B cell (primary cell): ENCODE results near the gene WDR48. TPM values are rescaled to one million over a fixed set of nuclear protein-coding genes. Genes with fewer than 3 reads are reported as not detected.
A peak's percentile ranks its signal among the peaks of the same experiment; 100 is the strongest.

Experiments
- ATAC-seq: fragments of 200-7000 bp; cut with Tn5 transposase; one replicate; pipeline ENCODE4 v1.10.0; 2021; ENCODE audit warnings: low read depth, mild to moderate bottlenecking, moderate number of reproducible peaks, moderate library complexity
- CTCF ChIA-PET: fragments of 350-600 bp; sonication (Branson Sonifier 250); formaldehyde crosslinking; loops from one replicate; lab custom pipeline; 2021; ENCODE audit warnings: antibody characterized with exemption, inconsistent platforms; lab: Charles Lee
- POLR2A ChIA-PET: fragments of 350-600 bp; sonication (Branson Sonifier 250); formaldehyde crosslinking; loops from one replicate; lab custom pipeline; 2021; ENCODE audit warnings: antibody characterized with exemption; lab: Charles Lee
- DNase-seq: peaks from one replicate; pipeline ENCODE4 v3.0.0; 2013
- H2AFZ ChIP-seq: 2 replicates; pipeline ENCODE4 v1.6.1; 2012; ENCODE audit warnings: mild to moderate bottlenecking, low read depth, low read length; ENCODE audit not compliant: insufficient read depth, poor library complexity, severe bottlenecking
- H3K27ac ChIP-seq, 2 donors: 1 replicate in 1 of 2; 2 replicates in 1 of 2; pipeline ENCODE4 v1.5.1; 2012 to 2013; ENCODE audit warnings: low read length in 2 of 2, mild to moderate bottlenecking in 2 of 2, moderate library complexity in 1 of 2
- H3K27me3 ChIP-seq, 4 experiments: fragments of 200-600 bp in 1 of 4; sonication (generic) in 1 of 4; replicated peaks in 1 of 4; 1 replicate in 2 of 4; 2 replicates in 2 of 4; pipeline versions ENCODE4 v1.6.1 to v1.7.0; 2013 to 2016; ENCODE audit warnings: low read length in 3 of 4, mild to moderate bottlenecking in 2 of 4, mixed read lengths in 1 of 4, moderate library complexity in 1 of 4; ENCODE audit not compliant: insufficient read depth in 4 of 4, control insufficient read depth in 3 of 4; ENCODE audit errors: control extremely low read depth in 1 of 4
- H3K36me3 ChIP-seq, 2 experiments: replicated peaks in 1 of 2; 1 replicate in 1 of 2; 2 replicates in 1 of 2; pipeline versions ENCODE4 v1.6.1 to v1.7.1; 2013; ENCODE audit warnings: low read length in 1 of 2; ENCODE audit not compliant: insufficient read depth in 2 of 2, control insufficient read depth in 1 of 2; ENCODE audit errors: control extremely low read depth in 1 of 2, extremely low read depth in 1 of 2
- H3K4me1 ChIP-seq, 2 donors: fragments of 200-600 bp in 1 of 2; sonication (generic) in 1 of 2; 1 replicate in 1 of 2; 2 replicates in 1 of 2; pipeline versions ENCODE4 v1.5.1 to v1.6.1; 2013 to 2017; ENCODE audit warnings: low read length in 2 of 2; ENCODE audit not compliant: control insufficient read depth in 2 of 2, insufficient read depth in 2 of 2
- H3K4me2 ChIP-seq: replicated peaks from 2 replicates; pipeline ENCODE3; 2012; ENCODE audit warnings: mild to moderate bottlenecking, low read depth, low read length; ENCODE audit not compliant: poor library complexity, severe bottlenecking
- H3K4me3 ChIP-seq, 5 experiments: fragments of 200-600 bp in 1 of 5; sonication (generic) in 1 of 5; 1 replicate in 3 of 5; 2 replicates in 2 of 5; pipeline versions ENCODE4 v1.5.1 to v1.7.0; 2011 to 2016; ENCODE audit warnings: low read length in 4 of 5, mild to moderate bottlenecking in 4 of 5, low read depth in 2 of 5, control low read depth in 1 of 5, moderate library complexity in 1 of 5; ENCODE audit not compliant: insufficient read depth in 1 of 5; ENCODE audit errors: control extremely low read depth in 1 of 5, extremely low read depth in 1 of 5
- H3K79me2 ChIP-seq: fragments of 200-600 bp; sonication (generic); one replicate; pipeline ENCODE4 v1.6.0; 2016; ENCODE audit warnings: low read length; ENCODE audit not compliant: control insufficient read depth, insufficient read depth
- H3K9ac ChIP-seq: fragments of 200-600 bp; sonication (generic); 2 replicates; pipeline ENCODE4 v1.6.1; 2017; ENCODE audit warnings: mild to moderate bottlenecking, low read length, moderate library complexity
- H3K9me3 ChIP-seq, 3 donors: one replicate each; pipeline versions ENCODE4 v1.6.1 to v1.7.1; 2013; ENCODE audit warnings: low read length in 2 of 3; ENCODE audit not compliant: control insufficient read depth in 2 of 3, insufficient read depth in 1 of 3; ENCODE audit errors: control extremely low read depth in 1 of 3
- H4K20me1 ChIP-seq: 2 replicates; pipeline ENCODE4 v1.6.0; 2012; ENCODE audit warnings: mild to moderate bottlenecking, low read length; ENCODE audit not compliant: insufficient read depth, control insufficient read depth, poor library complexity, severe bottlenecking
- H3K27ac Mint-ChIP-seq: one replicate; pipeline ENCODE4 v1.8.0; 2021; ENCODE audit warnings: mixed read lengths
- H3K27me3 Mint-ChIP-seq: one replicate; pipeline ENCODE4 v1.8.0; 2021; ENCODE audit warnings: mixed read lengths
- H3K4me1 Mint-ChIP-seq: one replicate; pipeline ENCODE4 v1.8.0; 2021; ENCODE audit warnings: mixed read lengths
- H3K4me3 Mint-ChIP-seq: one replicate; pipeline ENCODE4 v1.8.0; 2021; ENCODE audit warnings: mixed read lengths
- H3K9me3 Mint-ChIP-seq: one replicate; pipeline ENCODE4 v1.8.0; 2022; ENCODE audit warnings: mixed read lengths; ENCODE audit not compliant: insufficient read depth
- EZH2 ChIP-seq: IDR thresholded peaks from 2 replicates; pipeline ENCODE4 v1.6.1; 2012; ENCODE audit warnings: borderline replicate concordance, low read depth, mild to moderate bottlenecking, moderate library complexity, low read length; ENCODE audit not compliant: insufficient read depth, poor library complexity, severe bottlenecking
- WGBS: methylation state at CpG from one replicate; pipeline ENCODE4 v1.1.5; 2013; ENCODE audit warnings: missing lambda C conversion rate; ENCODE audit not compliant: insufficient coverage; 5-methylcytosine and 5-hydroxymethylcytosine counted together
- intact Hi-C: fragments of 100-400 bp; cut with micrococcal nuclease; formaldehyde crosslinking; loops from one replicate; pipeline ENCODE4 v1.10.0; 2022
- polyA plus RNA-seq: library from polyadenylated mRNA; depleted of rRNA; stranded (reverse); fragments of >200 nt; gene quantifications from 2 replicates; pipeline ENCODE4 v1.2.3, GENCODE V29; 2012
- total RNA-seq, 2 donors: library from RNA; stranded (reverse); fragments of 120-200 nt in 1 of 2; gene quantifications; 1 replicate in 1 of 2; 2 replicates in 1 of 2; pipeline versions ENCODE4 v1.2.3 to v1.2.4, GENCODE V29; 2013 to 2022
- TF ChIP-seq, protein P1 (sequence below): fragments of 200-600 bp; IDR thresholded peaks from one replicate; pipeline ENCODE4 v1.8.0; 2022; ENCODE audit warnings: antibody characterized with exemption, mild to moderate bottlenecking

Gene WDR48
- total and polyA plus RNA-seq, 2 donors (not counting 1 experiment from before 2014, with no cell fraction given) = 20.8 to 68.6 TPM

DNA sequence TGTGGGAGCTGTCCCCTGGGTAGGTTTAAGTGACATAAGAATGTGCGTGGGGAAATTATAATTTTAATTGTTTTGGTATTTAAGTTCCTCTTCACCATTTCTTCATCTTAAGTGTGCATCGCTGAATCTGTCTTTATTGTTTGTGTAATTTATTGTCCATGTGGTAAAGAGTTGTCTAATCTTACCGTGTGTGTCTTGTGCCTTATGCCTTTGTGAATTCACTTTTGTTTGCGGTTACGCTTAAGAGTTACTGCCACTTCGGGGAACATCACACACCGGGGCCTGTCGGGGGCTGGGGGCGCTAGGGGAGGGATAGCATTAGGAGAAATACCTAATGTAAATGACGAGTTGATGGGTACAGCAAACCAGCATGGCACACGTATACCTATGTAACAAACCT is 767 bp downstream of the WDR48 start:
- Histone ChIP-seq H3K27ac (peak overlapping the region; percentile 87 to 98), H3K79me2 (peaks cover 69% of the 10 kb centered on the region), H3K4me3 (peak overlapping the region; percentile 43 to 93 (median 86)), H3K27me3 (no peaks in the 10 kb centered on the region), H3K9ac (peak overlapping the region; percentile 96), H3K4me1 (peaks cover 11 to 15% of the 10 kb centered on the region in 2 donors), H3K4me2 (peak overlapping the region; percentile 74), H2AFZ (peak overlapping the region; percentile 89), H3K36me3 (no peaks in the 10 kb centered on the region), H4K20me1 (peaks cover 31% of the 10 kb centered on the region), H3K9me3 (no peaks in the 10 kb centered on the region)
- intact Hi-C loops = loop anchor here (1.0 to 10.0 kb wide), 4 partner anchors 332 to 1400 kb away; partner anchors contain the start of genes OXSR1 and RPSA
- no peak for ATAC-seq
- Mint-ChIP-seq H3K4me3 (peak overlapping the region; percentile 97), H3K27me3 (no peaks in the 10 kb centered on the region), H3K9me3 (no peaks in the 10 kb centered on the region), H3K4me1 (peaks cover 47% of the 10 kb centered on the region), H3K27ac (peak overlapping the region; percentile 98)
- DNase-seq = no peak
- WGBS = 0% methylated on average over 1 of the region's 11 CpGs
- ChIA-PET POLR2A (no interaction called here), CTCF (no interaction called here)
- TF ChIP-seq EZH2 = no peak
- TF ChIP-seq, protein P1, sequence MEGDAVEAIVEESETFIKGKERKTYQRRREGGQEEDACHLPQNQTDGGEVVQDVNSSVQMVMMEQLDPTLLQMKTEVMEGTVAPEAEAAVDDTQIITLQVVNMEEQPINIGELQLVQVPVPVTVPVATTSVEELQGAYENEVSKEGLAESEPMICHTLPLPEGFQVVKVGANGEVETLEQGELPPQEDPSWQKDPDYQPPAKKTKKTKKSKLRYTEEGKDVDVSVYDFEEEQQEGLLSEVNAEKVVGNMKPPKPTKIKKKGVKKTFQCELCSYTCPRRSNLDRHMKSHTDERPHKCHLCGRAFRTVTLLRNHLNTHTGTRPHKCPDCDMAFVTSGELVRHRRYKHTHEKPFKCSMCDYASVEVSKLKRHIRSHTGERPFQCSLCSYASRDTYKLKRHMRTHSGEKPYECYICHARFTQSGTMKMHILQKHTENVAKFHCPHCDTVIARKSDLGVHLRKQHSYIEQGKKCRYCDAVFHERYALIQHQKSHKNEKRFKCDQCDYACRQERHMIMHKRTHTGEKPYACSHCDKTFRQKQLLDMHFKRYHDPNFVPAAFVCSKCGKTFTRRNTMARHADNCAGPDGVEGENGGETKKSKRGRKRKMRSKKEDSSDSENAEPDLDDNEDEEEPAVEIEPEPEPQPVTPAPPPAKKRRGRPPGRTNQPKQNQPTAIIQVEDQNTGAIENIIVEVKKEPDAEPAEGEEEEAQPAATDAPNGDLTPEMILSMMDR = no peak

DNA sequence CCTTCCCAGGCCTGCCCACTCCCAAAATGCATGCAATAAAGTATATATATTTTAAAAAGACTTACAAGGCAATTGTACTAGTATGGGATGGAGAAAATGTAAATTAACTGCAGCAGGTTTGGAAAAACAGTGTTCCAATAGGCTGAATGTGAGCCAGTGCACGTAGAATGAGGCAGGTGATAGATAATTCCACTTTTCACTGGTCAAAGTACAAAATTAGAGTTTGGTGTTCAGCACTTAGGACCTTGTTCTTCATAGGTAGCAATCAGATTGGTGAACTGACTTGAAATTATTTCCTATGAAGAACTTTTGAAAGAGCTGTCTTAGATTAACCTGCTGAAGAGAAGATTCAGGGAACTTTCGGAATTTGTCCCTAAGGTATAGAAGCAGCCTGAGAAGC is 1.9 kb downstream of the WDR48 start:
- ChIA-PET CTCF (no interaction called here), POLR2A (no interaction called here)
- intact Hi-C loops = loop anchor here (2.0 to 10.0 kb wide), 3 partner anchors 331 to 1399 kb away; partner anchors contain the start of gene OXSR1
- H3K4me1 ChIP-seq = peaks cover 11 to 15% of the 10 kb centered on the region in 2 donors
- TF ChIP-seq, protein P1 = no peak
- no peak for TF ChIP-seq EZH2
- peaks cover 6% of the 10 kb centered on the region in 2 experiments for H3K36me3 ChIP-seq
- Mint-ChIP-seq H3K27me3 (no peaks in the 10 kb centered on the region), H3K4me3 (no peak overlapping the region), H3K9me3 (no peaks in the 10 kb centered on the region), H3K27ac (no peak overlapping the region), H3K4me1 (peaks cover 48% of the 10 kb centered on the region)
- H3K27me3 ChIP-seq = no peaks in the 10 kb centered on the region
- WGBS = 94% methylated on average over 2 of the region's 2 CpGs
- H3K27ac ChIP-seq = no peak overlapping the region
- H3K79me2 ChIP-seq = peaks cover 80% of the 10 kb centered on the region
- H2AFZ ChIP-seq = no peak overlapping the region
- ATAC-seq = no peak
- H4K20me1 ChIP-seq = peaks cover 42% of the 10 kb centered on the region
- H3K4me3 ChIP-seq = no peak overlapping the region
- H3K4me2 ChIP-seq = no peak overlapping the region
- DNase-seq = no peak
- no peaks in the 10 kb centered on the region for H3K9me3 ChIP-seq
- no peak overlapping the region for H3K9ac ChIP-seq
